ENCODE data around the gene JADE1.

Gene JADE1

DNA sequence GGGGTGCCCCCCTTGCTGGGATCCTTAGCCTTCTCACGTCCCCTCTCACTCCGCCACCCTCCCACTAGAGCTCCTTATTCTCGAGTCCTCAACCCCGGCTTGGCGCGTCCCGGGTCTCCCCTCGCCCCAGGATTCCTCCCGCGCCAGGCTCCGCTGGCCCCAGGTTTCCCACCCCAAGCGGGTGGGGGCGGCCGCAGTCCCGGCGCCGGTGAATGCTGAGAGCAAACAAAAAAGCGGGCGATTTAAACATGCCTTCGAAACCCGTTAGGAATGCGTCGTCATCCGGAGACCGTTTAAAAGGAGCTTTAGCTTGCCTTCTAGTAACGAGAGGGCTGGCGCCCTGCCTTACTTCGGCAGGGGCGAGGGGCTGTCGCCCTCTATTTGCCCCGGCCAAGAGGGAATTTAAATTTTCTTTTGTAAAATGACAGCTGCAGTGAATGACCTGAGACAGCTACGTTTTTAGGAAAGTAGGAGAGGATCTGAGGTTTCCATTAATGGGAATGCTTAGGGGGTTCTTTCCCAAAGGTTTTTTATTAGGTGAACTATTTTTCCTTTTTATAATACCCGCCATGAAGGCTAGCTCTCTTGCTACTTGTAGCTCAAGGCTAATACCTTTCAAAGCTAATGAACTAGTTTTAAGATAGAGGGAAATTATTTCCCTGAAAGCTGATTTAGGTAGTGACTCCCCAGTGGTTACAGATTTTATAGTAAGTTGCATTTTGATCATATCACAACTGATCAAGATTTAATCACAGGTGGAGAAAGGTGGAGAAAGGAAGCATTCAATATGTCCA, 3.1 kb downstream of the JADE1 start:
- Histone ChIP-seq H3K4me3 (ENCODE audit: low read depth, low read length) (peak overlapping the region; percentile 73), H3K9me3 (ENCODE audit: control insufficient read depth, insufficient read depth, low read length) (no peaks in the 10 kb centered on the region), H3K27me3 (ENCODE audit: control insufficient read depth, insufficient read depth, low read length) (no peaks in the 10 kb centered on the region), H3K9ac (ENCODE audit: low read depth, low read length) (peak overlapping the region; percentile 66), H3K4me1 (ENCODE audit: control insufficient read depth, insufficient read depth, low read length) (peaks cover 26% of the 10 kb centered on the region), H3K36me3 (ENCODE audit: control insufficient read depth, insufficient read depth, low read length) (peaks cover 2% of the 10 kb centered on the region)

DNA sequence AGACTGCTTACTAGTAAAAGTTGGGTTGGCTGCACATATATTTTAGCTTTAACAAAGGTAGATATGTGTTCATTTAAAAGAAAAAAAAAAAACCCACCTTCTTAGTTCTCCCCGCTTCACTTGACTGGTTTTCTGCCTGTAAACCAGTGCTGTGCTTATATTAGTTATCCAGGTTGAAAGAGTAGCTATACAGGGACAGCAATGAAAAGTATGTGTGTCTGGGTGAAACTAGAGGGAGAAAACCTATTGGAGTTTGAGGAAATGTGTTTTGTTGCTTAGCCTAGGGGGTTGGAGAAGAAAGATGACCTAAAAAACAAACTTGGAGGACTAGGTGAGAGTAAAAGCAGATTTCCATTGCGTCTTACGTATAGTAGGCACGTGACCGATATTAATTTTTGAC, 4.5 kb downstream of the JADE1 start:
- Histone ChIP-seq H3K9ac (ENCODE audit: low read depth, low read length) (no peak overlapping the region), H3K9me3 (ENCODE audit: control insufficient read depth, insufficient read depth, low read length) (no peaks in the 10 kb centered on the region), H3K27me3 (ENCODE audit: control insufficient read depth, insufficient read depth, low read length) (no peaks in the 10 kb centered on the region), H3K36me3 (ENCODE audit: control insufficient read depth, insufficient read depth, low read length) (peaks cover 2% of the 10 kb centered on the region), H3K4me1 (ENCODE audit: control insufficient read depth, insufficient read depth, low read length) (peaks cover 24% of the 10 kb centered on the region), H3K4me3 (ENCODE audit: low read depth, low read length) (peak overlapping the region; percentile 73)

DNA sequence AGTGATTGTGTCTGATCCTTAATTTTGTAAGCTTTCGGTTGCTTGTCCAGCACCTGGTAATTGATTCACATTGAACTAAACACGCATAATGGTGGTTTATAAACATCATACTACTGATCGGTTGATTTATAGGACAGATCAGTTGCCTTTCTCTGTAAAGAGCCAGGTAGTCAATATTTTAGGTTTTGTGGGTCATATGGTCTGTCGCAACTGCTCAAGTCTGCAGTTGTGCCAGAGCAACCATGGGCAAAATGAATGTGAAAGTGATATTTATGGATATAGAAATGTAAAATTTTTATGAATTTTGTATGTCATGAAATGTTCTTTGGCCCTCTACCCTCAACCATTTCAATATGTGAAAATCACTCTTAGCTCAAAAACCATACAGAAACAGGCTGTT, 8.9 kb downstream of the JADE1 start:
- H3K4me3 ChIP-seq (ENCODE audit: low read depth, low read length): no peak overlapping the region
- no peaks in the 10 kb centered on the region for H3K27me3 ChIP-seq (ENCODE audit: control insufficient read depth, insufficient read depth, low read length)
- H3K9ac ChIP-seq (ENCODE audit: low read depth, low read length): no peak overlapping the region
- H3K4me1 ChIP-seq (ENCODE audit: control insufficient read depth, insufficient read depth, low read length): peaks cover 37% of the 10 kb centered on the region
- H3K9me3 ChIP-seq (ENCODE audit: control insufficient read depth, insufficient read depth, low read length): no peaks in the 10 kb centered on the region
- H3K36me3 ChIP-seq (ENCODE audit: control insufficient read depth, insufficient read depth, low read length): peaks cover 2% of the 10 kb centered on the region

DNA sequence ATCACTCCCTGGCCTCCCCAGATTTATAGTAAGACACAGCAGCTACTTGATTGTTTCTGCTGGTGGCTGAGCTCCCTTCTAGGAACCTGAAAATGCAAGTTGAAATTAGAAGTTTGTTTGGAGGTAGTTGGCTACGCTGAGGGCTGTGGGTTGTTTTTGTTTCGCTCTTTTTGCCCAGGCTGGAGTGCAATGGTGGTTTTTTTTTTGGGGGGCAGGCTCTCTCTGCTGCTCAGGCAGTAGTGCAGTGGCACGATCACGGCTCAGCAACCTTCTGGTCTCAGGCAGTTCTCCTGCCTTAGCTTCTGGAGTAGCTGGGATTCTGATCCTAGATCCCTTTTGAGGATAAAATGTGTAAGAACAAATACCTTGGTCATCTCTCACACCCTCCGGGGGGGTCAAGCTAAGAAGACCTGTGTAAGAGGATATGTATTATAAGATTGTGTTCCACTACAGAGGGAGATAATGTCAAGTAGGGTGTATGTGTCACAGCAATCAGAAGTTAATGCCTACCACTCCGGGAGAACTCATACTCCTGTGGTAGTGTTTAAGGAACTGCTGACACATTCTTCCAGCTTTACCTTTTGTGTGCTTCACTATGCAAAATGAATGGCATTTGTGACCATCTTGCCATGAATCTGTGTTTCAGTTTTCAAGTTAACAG, 9.7 kb downstream of the JADE1 start:
- H3K36me3 ChIP-seq (ENCODE audit: control insufficient read depth, insufficient read depth, low read length): peaks cover 2% of the 10 kb centered on the region
- H3K4me3 ChIP-seq (ENCODE audit: low read depth, low read length): no peak overlapping the region
- H3K4me1 ChIP-seq (ENCODE audit: control insufficient read depth, insufficient read depth, low read length): peaks cover 35% of the 10 kb centered on the region
- H3K27me3 ChIP-seq (ENCODE audit: control insufficient read depth, insufficient read depth, low read length): no peaks in the 10 kb centered on the region
- no peak overlapping the region for H3K9ac ChIP-seq (ENCODE audit: low read depth, low read length)
- H3K9me3 ChIP-seq (ENCODE audit: control insufficient read depth, insufficient read depth, low read length): no peaks in the 10 kb centered on the region

DNA sequence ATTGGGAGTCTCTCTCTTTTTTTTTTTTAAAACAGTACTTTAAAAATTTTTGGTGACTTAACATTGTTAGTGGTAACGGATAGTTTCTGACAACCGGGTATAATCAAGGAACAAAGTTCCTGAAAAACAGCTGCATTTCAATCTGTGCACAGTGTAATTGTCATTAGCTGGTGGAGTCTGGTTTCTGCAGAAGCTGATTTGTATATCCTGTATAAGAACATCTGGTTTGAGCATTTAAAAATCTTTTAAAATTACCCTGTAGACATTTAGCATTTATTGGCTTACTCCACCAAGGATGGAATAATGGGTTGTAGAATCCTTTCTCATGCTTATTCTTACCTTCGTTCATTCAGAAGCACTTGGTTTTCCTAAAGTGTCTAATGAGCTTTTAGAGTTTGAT, 11.2 kb downstream of the JADE1 start:
- peaks cover 41% of the 10 kb centered on the region for H3K4me1 ChIP-seq (ENCODE audit: control insufficient read depth, insufficient read depth, low read length)
- H3K27me3 ChIP-seq (ENCODE audit: control insufficient read depth, insufficient read depth, low read length): no peaks in the 10 kb centered on the region
- H3K9ac ChIP-seq (ENCODE audit: low read depth, low read length): no peak overlapping the region
- H3K4me3 ChIP-seq (ENCODE audit: low read depth, low read length): no peak overlapping the region
- H3K9me3 ChIP-seq (ENCODE audit: control insufficient read depth, insufficient read depth, low read length): no peaks in the 10 kb centered on the region
- H3K36me3 ChIP-seq (ENCODE audit: control insufficient read depth, insufficient read depth, low read length): peaks cover 2% of the 10 kb centered on the region

DNA sequence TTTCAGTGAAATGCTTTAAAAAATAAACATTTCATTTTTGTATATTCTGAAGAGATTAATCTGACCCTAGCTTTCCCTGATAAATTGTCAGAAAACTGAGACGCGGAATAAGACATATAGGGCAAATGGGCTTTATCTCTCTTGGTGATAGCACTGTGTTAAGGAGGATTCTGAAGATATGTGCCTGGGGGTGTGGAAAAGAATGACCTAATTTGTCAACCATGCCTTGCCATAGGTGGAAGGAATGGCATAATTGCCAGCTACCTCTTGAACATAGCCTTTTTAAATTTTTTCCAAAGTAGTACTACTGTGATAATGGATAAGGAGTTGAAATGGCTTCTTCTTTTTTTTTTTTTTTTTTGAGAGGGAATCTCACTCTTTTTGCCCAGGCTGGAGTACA, 11.7 kb downstream of the JADE1 start:
- H3K9ac ChIP-seq (ENCODE audit: low read depth, low read length): no peak overlapping the region
- H3K27me3 ChIP-seq (ENCODE audit: control insufficient read depth, insufficient read depth, low read length): no peaks in the 10 kb centered on the region
- peaks cover 2% of the 10 kb centered on the region for H3K36me3 ChIP-seq (ENCODE audit: control insufficient read depth, insufficient read depth, low read length)
- peaks cover 40% of the 10 kb centered on the region for H3K4me1 ChIP-seq (ENCODE audit: control insufficient read depth, insufficient read depth, low read length)
- no peak overlapping the region for H3K4me3 ChIP-seq (ENCODE audit: low read depth, low read length)
- no peaks in the 10 kb centered on the region for H3K9me3 ChIP-seq (ENCODE audit: control insufficient read depth, insufficient read depth, low read length)

DNA sequence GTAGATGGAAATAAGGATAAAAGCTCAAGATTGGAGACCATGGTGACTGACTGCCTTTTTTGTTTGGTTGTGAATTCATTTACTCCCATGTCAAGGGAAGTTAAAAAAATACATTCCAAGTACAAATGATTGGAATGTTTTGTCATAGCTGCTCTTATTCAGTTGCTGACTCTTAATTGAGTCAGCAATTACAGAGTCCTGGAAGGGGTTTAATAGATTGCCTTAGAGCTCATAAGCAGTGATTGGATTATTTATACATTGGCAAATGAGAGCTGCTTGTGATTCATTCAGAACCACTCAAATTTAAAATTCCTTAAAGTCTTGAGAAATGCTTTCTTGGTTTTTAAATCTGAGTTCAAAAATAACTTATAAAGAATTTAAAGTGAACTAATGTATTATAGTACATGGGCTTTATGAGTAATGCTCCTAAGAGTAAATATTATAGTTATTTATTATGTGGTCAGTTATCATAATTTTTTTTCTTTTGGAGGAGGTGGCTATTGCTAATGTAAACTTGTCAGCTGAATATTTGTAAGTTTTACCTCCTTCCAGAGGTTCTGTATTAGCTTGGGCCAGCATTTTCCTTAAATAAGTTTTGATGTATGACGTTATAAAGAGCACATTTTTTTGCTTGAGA, 13.6 kb downstream of the JADE1 start:
- Histone ChIP-seq H3K9ac (ENCODE audit: low read depth, low read length) (no peak overlapping the region), H3K4me3 (ENCODE audit: low read depth, low read length) (no peak overlapping the region), H3K36me3 (ENCODE audit: control insufficient read depth, insufficient read depth, low read length) (no peaks in the 10 kb centered on the region), H3K9me3 (ENCODE audit: control insufficient read depth, insufficient read depth, low read length) (no peaks in the 10 kb centered on the region), H3K4me1 (ENCODE audit: control insufficient read depth, insufficient read depth, low read length) (peaks cover 50% of the 10 kb centered on the region), H3K27me3 (ENCODE audit: control insufficient read depth, insufficient read depth, low read length) (no peaks in the 10 kb centered on the region)

DNA sequence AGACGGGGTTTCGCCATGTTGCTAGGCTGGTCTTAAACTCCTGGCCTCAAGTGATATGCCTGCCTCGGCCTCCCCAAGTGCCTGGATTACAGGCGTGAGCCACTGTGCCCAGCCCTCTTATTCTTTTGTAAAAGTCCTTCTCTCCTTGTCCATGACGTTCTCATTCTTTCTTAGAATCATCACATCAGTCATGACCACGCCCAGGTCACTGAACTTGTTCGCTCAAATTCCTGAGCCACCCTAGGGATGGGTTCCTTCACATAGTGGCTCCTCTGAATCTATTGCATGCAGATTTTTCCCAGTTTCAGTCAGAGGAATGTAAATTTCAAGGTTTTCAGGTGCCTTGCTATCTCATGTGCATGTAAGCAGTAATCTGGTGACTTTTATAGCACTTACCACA, 15.7 kb downstream of the JADE1 start:
- Histone ChIP-seq H3K27me3 (ENCODE audit: control insufficient read depth, insufficient read depth, low read length) (no peaks in the 10 kb centered on the region), H3K4me1 (ENCODE audit: control insufficient read depth, insufficient read depth, low read length) (peaks cover 47% of the 10 kb centered on the region)

DNA sequence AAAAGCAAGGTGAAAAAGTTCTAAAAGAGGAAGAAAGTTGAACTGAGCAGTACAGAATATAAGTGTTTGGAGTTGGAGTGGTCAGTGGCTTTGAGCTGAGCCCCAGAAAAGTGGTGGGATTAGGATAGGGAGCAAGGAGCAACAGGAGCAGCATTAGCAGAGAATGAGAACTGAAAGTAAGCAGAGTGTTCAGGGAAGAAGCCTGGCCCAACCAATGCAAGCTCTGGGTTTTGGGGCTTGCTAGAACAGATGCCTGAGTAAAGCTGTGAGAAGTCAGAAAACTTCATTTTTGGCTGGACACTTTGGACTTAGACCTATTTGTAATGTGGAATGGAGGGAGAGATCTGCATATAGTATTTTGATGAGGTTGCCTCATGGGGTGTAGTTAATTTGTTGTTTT, 17.8 kb downstream of the JADE1 start:
- no peak overlapping the region for H3K4me3 ChIP-seq (ENCODE audit: low read depth, low read length)
- H3K9me3 ChIP-seq (ENCODE audit: control insufficient read depth, insufficient read depth, low read length): no peaks in the 10 kb centered on the region
- peaks cover 57% of the 10 kb centered on the region for H3K4me1 ChIP-seq (ENCODE audit: control insufficient read depth, insufficient read depth, low read length)

More for the DNA sequence above, 15.7 kb downstream of the JADE1 start:
- H3K9ac ChIP-seq (ENCODE audit: low read depth, low read length): no peak overlapping the region
- H3K36me3 ChIP-seq (ENCODE audit: control insufficient read depth, insufficient read depth, low read length): no peaks in the 10 kb centered on the region
- no peak overlapping the region for H3K4me3 ChIP-seq (ENCODE audit: low read depth, low read length)
- no peaks in the 10 kb centered on the region for H3K9me3 ChIP-seq (ENCODE audit: control insufficient read depth, insufficient read depth, low read length)

DNA sequence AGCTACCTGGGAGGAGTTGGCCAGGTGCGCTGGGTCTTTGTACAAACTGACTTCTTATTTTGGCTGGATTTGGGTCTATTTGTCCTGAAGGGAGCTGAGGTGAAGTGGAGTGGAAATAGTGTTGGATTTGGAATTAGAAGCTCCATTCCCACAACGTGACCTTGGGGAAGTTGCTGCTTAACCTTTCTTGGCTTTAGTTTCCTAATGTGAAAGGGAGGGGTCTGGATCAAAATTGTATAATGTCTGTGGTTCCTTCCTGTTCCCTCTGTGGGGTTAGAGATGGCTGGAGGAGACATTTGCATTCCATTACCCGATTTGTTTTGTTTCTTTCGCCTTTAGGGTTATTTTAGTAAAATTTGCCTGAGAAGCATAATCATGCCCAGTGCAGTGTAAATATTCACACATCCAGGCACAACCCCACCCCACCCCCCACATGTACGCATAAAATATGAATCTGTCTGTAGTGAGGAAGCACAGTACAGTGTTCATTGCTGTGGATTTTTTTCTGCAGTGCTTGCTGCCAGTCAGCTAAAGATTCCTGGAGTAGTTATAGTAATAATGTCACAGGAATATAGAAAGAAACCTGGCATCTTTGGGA, 21.5 kb downstream of the JADE1 start:
- Histone ChIP-seq H3K27me3 (ENCODE audit: control insufficient read depth, insufficient read depth, low read length) (no peaks in the 10 kb centered on the region), H3K9me3 (ENCODE audit: control insufficient read depth, insufficient read depth, low read length) (no peaks in the 10 kb centered on the region), H3K4me3 (ENCODE audit: low read depth, low read length) (peak overlapping the region; percentile 6), H3K4me1 (ENCODE audit: control insufficient read depth, insufficient read depth, low read length) (peaks cover 45% of the 10 kb centered on the region), H3K36me3 (ENCODE audit: control insufficient read depth, insufficient read depth, low read length) (peaks cover 17% of the 10 kb centered on the region), H3K9ac (ENCODE audit: low read depth, low read length) (no peak overlapping the region)

More for the DNA sequence above, 17.8 kb downstream of the JADE1 start:
- H3K36me3 ChIP-seq (ENCODE audit: control insufficient read depth, insufficient read depth, low read length): peaks cover 3% of the 10 kb centered on the region
- no peak overlapping the region for H3K9ac ChIP-seq (ENCODE audit: low read depth, low read length)
- H3K27me3 ChIP-seq (ENCODE audit: control insufficient read depth, insufficient read depth, low read length): no peaks in the 10 kb centered on the region

DNA sequence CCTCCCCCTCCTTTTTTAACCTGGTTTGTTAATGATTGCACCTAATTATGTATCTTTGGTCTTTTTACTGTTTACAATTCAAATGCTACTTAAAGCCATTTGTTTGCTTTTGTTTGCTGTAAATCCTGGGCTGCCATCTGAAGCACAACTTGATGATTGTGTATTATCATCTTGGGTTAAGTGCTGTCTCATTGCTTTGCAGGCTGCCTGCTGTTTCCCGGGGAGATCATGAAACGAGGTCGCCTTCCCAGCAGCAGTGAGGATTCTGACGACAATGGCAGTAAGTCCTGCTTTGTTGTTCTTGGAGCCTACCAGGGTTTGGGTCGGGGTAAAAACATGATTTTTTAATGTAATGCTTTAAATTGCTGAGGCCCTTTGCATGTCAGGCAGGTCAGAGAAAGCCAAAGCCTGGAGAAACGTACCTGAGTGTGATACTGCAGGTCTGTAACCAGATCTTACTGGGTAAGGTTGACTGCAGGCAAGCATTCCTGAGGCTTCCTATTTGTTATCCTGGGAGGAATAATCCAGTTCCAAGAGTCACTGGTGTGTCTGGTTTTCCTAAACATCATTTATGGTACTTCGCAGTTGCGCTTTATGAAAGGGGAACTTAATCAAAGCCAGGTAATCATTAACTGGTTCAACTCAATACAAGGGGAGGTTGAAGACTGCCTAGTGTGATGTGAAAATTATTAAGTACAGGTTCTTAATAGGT, 22.2 kb downstream of the JADE1 start:
- Histone ChIP-seq H3K4me3 (ENCODE audit: low read depth, low read length) (peak overlapping the region; percentile 6), H3K27me3 (ENCODE audit: control insufficient read depth, insufficient read depth, low read length) (no peaks in the 10 kb centered on the region), H3K9me3 (ENCODE audit: control insufficient read depth, insufficient read depth, low read length) (no peaks in the 10 kb centered on the region), H3K36me3 (ENCODE audit: control insufficient read depth, insufficient read depth, low read length) (peaks cover 19% of the 10 kb centered on the region), H3K4me1 (ENCODE audit: control insufficient read depth, insufficient read depth, low read length) (peaks cover 38% of the 10 kb centered on the region), H3K9ac (ENCODE audit: low read depth, low read length) (no peak overlapping the region)
